HG02852 (cell line): ENCODE results near the gene TRDN.
"Not testable (repeated sequence)": the region's sequence is repeated elsewhere in the genome, so short reads cannot be mapped to it uniquely, and the experiment has no call there.

Source experiments
- ATAC-seq: cut with Tn5 transposase; IDR thresholded peaks from one replicate; pipeline ENCODE4 v1.9.1; 2021; ENCODE audit warnings: mild to moderate bottlenecking, moderate library complexity; ENCODE audit not compliant: unreplicated experiment

The TRDN gene

GRCh38 chr6:123314459-123314858 lies 322.3 kb downstream of the TRDN start:
- not testable (repeated sequence) for ATAC-seq

GRCh38 chr6:123309130-123309529 lies 327.6 kb downstream of the TRDN start:
- no peak for ATAC-seq

- ATAC-seq: no peak
These were observed 330.4 kb downstream of the TRDN start for GRCh38 chr6:123306334-123306733.

GRCh38 chr6:123295672-123296071 lies 341.1 kb downstream of the TRDN start:
- ATAC-seq: no peak

GRCh38 chr6:123295181-123295580 lies 341.6 kb downstream of the TRDN start:
- no peak for ATAC-seq

- ATAC-seq: no peak
These were observed 348.1 kb downstream of the TRDN start for GRCh38 chr6:123288649-123289048.

- no peak for ATAC-seq
These were observed 360.2 kb downstream of the TRDN start for GRCh38 chr6:123276546-123276980.

GRCh38 chr6:123263981-123264380 lies 372.8 kb downstream of the TRDN start:
- no peak for ATAC-seq

- ATAC-seq: no peak
These were observed 396.1 kb downstream of the TRDN start for GRCh38 chr6:123240626-123241025.

- ATAC-seq: no peak
These were observed 403.4 kb downstream of the TRDN start for GRCh38 chr6:123233336-123233735.

- not testable (repeated sequence) for ATAC-seq
These were observed 409.0 kb downstream of the TRDN start for GRCh38 chr6:123227789-123228188.

GRCh38 chr6:123226398-123226797 lies 410.4 kb downstream of the TRDN start:
- ATAC-seq: no peak

- no peak for ATAC-seq
These were observed 412.7 kb downstream of the TRDN start for GRCh38 chr6:123224077-123224476.

- no peak for ATAC-seq
These were observed 413.3 kb downstream of the TRDN start for GRCh38 chr6:123223461-123223860.

GRCh38 chr6:123215211-123215610 lies 421.5 kb downstream of the TRDN start:
- ATAC-seq: no peak

GRCh38 chr6:123214433-123214832 lies 422.3 kb downstream of the TRDN start:
- ATAC-seq: no peak

GRCh38 chr6:123213921-123214320 lies 422.8 kb downstream of the TRDN start:
- no peak for ATAC-seq

- ATAC-seq: no peak
These were observed 424.8 kb downstream of the TRDN start for GRCh38 chr6:123211777-123212545.

- ATAC-seq: no peak
These were observed 426.1 kb downstream of the TRDN start for GRCh38 chr6:123210645-123211044.

- no peak for ATAC-seq
These were observed 428.7 kb downstream of the TRDN start for GRCh38 chr6:123207967-123208510.

- no peak for ATAC-seq
These were observed 432.8 kb downstream of the TRDN start for GRCh38 chr6:123203928-123204327.

- ATAC-seq: no peak
These were observed 434.8 kb downstream of the TRDN start for GRCh38 chr6:123201869-123202372.
